ENCODE data around the gene THOP1.

THOP1 gene

DNA sequence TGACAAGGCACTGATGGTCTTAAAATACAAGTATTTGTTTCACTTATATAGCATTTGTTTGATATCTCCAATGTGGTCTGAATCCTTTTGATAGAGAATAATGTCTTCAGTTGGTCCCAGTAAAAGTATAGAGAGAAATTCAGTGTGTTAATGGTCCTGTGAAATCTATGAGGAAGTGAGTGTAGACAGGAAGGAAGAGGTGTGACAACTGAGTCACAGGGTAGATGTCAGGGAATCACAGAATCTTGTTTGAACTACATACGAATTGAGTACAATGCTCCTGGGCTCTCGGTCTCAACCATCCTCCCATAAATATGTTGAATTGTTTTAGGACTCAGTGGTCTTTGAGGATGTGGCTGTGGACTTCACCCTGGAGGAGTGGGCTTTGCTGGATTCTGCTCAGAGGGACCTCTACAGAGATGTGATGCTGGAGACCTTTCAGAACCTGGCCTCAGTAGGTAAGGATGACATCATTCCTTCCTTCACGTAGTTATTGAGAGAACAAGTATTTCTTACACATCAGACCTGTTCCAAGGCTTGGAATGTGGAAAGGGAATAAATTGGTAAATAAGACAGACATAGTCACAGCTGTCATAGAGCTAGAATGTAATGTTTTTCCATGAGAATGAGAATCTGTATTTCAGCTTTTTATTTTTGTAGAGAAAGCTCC, 65.1 kb downstream of the THOP1 start:
- no peak for DNase-seq (ENCODE audit: low read depth)
- H3K4me3 ChIP-seq (ENCODE audit: low read length) = no peak overlapping the region
- TF ChIP-seq, protein P1, sequence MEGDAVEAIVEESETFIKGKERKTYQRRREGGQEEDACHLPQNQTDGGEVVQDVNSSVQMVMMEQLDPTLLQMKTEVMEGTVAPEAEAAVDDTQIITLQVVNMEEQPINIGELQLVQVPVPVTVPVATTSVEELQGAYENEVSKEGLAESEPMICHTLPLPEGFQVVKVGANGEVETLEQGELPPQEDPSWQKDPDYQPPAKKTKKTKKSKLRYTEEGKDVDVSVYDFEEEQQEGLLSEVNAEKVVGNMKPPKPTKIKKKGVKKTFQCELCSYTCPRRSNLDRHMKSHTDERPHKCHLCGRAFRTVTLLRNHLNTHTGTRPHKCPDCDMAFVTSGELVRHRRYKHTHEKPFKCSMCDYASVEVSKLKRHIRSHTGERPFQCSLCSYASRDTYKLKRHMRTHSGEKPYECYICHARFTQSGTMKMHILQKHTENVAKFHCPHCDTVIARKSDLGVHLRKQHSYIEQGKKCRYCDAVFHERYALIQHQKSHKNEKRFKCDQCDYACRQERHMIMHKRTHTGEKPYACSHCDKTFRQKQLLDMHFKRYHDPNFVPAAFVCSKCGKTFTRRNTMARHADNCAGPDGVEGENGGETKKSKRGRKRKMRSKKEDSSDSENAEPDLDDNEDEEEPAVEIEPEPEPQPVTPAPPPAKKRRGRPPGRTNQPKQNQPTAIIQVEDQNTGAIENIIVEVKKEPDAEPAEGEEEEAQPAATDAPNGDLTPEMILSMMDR (conservative IDR thresholded peaks at IDR 0.05; ENCODE audit: low read depth, low read length) = no peak

DNA sequence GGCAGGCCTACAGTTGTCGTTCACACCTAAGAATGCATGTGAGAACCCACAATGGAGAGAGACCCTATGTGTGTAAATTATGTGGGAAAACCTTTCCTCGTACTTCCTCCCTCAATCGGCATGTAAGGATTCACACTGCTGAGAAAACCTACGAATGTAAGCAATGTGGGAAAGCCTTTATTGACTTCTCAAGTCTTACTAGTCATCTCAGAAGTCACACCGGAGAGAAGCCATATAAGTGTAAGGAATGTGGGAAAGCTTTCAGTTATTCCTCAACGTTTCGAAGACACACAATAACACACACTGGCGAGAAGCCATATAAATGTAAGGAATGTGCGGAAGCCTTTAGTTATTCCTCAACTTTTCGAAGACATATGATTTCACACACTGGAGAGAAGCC, 67.3 kb downstream of the THOP1 start:
- H3K4me3 ChIP-seq (ENCODE audit: low read length) = no peak overlapping the region
- no peak for DNase-seq (ENCODE audit: low read depth)
- TF ChIP-seq, protein P1 (conservative IDR thresholded peaks at IDR 0.05; ENCODE audit: low read depth, low read length) = no peak

DNA sequence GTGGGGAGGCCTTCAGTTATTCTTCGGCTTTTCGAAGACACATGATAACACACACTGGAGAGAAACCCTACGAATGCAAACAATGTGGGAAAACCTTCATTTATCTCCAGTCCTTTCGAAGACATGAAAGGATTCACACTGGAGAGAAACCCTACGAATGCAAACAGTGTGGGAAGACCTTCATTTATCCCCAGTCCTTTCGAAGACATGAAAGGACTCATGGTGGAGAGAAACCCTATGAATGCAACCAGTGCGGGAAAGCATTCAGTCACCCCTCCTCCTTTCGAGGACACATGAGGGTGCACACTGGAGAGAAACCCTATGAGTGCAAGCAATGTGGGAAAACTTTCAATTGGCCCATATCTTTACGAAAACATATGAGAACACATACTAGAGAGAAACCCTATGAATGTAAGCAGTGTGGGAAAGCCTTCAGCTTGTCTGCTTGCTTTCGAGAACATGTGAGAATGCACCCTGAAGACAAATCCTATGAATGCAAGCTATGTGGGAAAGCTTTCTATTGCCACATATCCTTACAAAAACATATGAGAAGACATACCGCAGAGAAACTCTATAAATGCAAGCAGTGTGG, 67.8 kb downstream of the THOP1 start:
- TF ChIP-seq, protein P1 (conservative IDR thresholded peaks at IDR 0.05; ENCODE audit: low read depth, low read length) = no peak
- DNase-seq (ENCODE audit: low read depth) = no peak
- H3K4me3 ChIP-seq (ENCODE audit: low read length) = no peak overlapping the region

DNA sequence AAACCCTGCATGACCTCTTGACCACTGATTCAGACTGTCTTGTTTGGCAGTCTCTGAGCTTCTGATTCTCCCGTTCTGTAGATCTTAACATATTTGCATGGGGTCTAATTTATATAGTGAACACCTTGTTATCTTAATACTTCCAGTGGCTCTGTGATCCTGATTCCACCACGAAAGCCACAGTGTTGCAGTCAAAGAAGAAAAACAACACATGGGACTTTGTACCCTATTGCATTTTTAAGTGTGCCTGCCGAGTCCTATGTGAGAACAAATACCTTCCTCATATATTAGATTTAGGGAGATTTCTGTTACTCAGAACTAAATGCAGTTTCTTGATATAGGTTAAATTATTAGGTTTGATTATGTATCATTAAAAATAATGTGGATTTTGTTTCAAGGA, 69.5 kb downstream of the THOP1 start:
- no peak for DNase-seq (ENCODE audit: low read depth)
- TF ChIP-seq, protein P1 (conservative IDR thresholded peaks at IDR 0.05; ENCODE audit: low read depth, low read length) = no peak
- H3K4me3 ChIP-seq (ENCODE audit: low read length) = no peak overlapping the region

DNA sequence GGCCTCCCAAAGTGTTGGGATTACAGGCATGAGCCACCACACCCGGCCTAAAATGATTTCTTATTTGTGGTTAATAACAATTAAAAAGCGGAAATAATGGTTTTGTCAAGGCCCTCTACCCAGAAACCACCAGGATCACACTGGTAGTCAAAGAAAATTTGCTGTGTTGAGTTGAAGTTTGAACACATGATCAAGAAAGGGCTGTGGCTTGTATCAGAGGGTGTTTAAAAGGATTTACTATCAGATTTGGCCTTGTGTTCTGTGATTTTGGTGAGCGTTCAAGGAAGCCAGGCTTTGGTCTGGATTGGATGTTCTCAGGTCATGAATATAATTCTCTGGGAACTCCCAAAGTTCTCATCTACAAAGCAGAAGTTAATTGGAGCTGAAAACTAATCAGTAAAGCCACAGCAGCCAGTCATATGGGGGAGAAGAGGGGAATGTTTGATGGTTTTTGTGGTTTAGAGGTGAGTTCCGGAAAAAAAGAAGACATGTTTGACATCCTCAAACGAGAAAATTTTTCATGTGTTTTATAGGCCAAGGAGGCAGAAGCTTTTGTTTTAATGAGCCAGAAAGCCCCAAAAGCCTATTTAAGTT, 71.3 kb downstream of the THOP1 start:
- no peak for DNase-seq (ENCODE audit: low read depth)
- TF ChIP-seq, protein P1 (conservative IDR thresholded peaks at IDR 0.05; ENCODE audit: low read depth, low read length) = no peak
- no peak overlapping the region for H3K4me3 ChIP-seq (ENCODE audit: low read length)

DNA sequence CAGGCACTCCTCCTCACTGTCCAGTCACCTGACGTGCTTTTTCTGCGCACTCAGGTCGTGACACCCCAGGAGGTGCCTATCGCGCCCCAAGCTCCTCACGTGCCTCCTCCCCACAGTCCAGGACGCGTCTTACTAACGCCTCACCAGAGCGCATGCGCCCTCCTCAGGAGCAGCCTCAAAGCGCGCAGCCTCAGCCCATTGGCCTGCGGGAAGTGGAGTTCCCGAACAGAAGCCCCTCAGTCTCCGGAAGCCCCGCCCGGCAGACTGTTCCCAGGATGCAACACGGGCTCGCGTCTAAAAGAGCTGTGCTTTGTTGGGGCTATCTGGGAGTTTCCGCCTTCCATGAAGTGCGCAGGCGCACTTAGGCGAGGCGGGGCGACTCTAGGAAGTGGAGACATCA, 73.6 kb downstream of the THOP1 start:
- TF ChIP-seq, protein P1 (conservative IDR thresholded peaks at IDR 0.05; ENCODE audit: low read depth, low read length) = no peak
- DNase-seq (ENCODE audit: low read depth) = no peak
- no peak overlapping the region for H3K4me3 ChIP-seq (ENCODE audit: low read length)

DNA sequence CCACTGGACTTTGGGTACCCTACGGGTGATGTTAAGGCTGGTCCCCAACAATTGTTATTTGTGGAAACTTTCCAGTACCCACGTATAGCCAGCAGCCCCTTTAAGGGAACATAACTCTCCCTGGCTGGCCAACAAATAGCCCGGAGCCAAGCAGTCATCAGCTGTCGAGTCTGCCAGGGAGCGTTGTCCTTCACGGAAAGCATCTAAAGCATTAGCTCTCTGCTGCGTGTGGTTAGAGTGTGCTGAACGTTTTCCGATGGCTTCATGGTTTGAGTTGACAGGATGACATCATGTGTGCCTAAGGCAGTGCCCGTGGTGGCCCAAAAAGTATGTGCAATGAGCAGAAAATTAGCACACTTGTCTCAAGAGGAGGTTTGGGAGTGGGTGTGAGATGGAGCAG, 78.5 kb downstream of the THOP1 start:
- H3K4me3 ChIP-seq (ENCODE audit: low read length) = no peak overlapping the region
- TF ChIP-seq, protein P1 (conservative IDR thresholded peaks at IDR 0.05; ENCODE audit: low read depth, low read length) = no peak
- DNase-seq (ENCODE audit: low read depth) = no peak
